Renal cortex interstitium (tissue), 15 donors: ENCODE results near the gene POLQ. TPM values are rescaled to one million over a fixed set of nuclear protein-coding genes. Genes with fewer than 3 reads are reported as not detected.
"Not testable (repeated sequence)": the region's sequence is repeated elsewhere in the genome, so short reads cannot be mapped to it uniquely, and the experiment has no call there.

ENCODE experiments used
- DNase-seq, 11 donors: peaks; one replicate each; pipeline ENCODE4 v3.0.0-alpha.2; 2013; ENCODE audit warnings: low read depth in 9 of 11, low spot score in 4 of 11; ENCODE audit errors: extremely low read depth in 1 of 11
- long read RNA-seq, 16 experiments: transcript quantifications; one replicate each; lab custom pipeline, GENCODE V29; 2026
- polyA plus RNA-seq, 3 donors: library from polyadenylated mRNA; unstranded; fragments of 120-200 nt; gene quantifications; one replicate each; pipeline ENCODE4 v1.2.1, GENCODE V29; 2013; ENCODE audit not compliant: insufficient read length in 3 of 3

The POLQ gene
- polyA plus RNA-seq: 1 to 10 TPM; 4.7 to 7.4 (median 7.2) TPM
- long read RNA-seq, donor 1: 0 reads
- long read RNA-seq, donor 2: 0 reads
- long read RNA-seq, donor 3: 0 reads
- long read RNA-seq, donor 4, partial matches to known transcripts: 10 of 10 reads
- long read RNA-seq, donor 4, other reads (novel, unspliced or antisense): 0 of 10 reads
- long read RNA-seq, donor 5: 0 reads
- long read RNA-seq, donor 6, partial matches to known transcripts: 7 of 7 reads
- long read RNA-seq, donor 6, other reads (novel, unspliced or antisense): 0 of 7 reads
- long read RNA-seq, donor 7, partial matches to known transcripts: 5 of 5 reads
- long read RNA-seq, donor 7, other reads (novel, unspliced or antisense): 0 of 5 reads
- long read RNA-seq, donor 8, full-length matches to known transcripts: 1 of 10 reads
- long read RNA-seq, donor 8, partial matches to known transcripts: 9 of 10 reads
- long read RNA-seq, donor 8, other reads (novel, unspliced or antisense): 0 of 10 reads
- long read RNA-seq, donor 9: 0 reads
- long read RNA-seq, donor 10: 0 reads
- long read RNA-seq, donor 11: 0 reads
- long read RNA-seq, donor 12: 0 reads
- long read RNA-seq, donor 13: 0 reads
- long read RNA-seq, donor 14: 0 reads
- long read RNA-seq, donor 15: 0 reads
- long read RNA-seq, donor 16: 0 reads

- peak; percentile 79 to 95 (median 88) for DNase-seq
Observed at GRCh38 chr3:121545574-121546455, at the start of gene POLQ. TSS of gene POLQ (minus strand) at chr3:121545988. CDS start at chr3:121545877, 111 bp downstream.

- DNase-seq: no peak
Observed at GRCh38 chr3:121594850-121595249, 49.1 kb upstream of the POLQ start.

GRCh38 chr3:121593806-121594205 lies 48.0 kb upstream of the POLQ start:
- DNase-seq: not testable (repeated sequence)

GRCh38 chr3:121592856-121593702 lies 47.3 kb upstream of the POLQ start, which contains the start of gene FBXO40:
TSS of gene FBXO40 (plus strand) at chr3:121593379. CDS start at chr3:121620576, 27,197 bp downstream.
- peak in 1 of 11 donors; percentile 3 for DNase-seq

GRCh38 chr3:121584418-121584817 lies 38.6 kb upstream of the POLQ start:
- DNase-seq: no peak

- DNase-seq: no peak
Observed at GRCh38 chr3:121581691-121582090, 35.9 kb upstream of the POLQ start.

- DNase-seq: no peak
Observed at GRCh38 chr3:121574449-121574848, 28.7 kb upstream of the POLQ start.

GRCh38 chr3:121567649-121568048 lies 21.9 kb upstream of the POLQ start, which contains the start of gene ARGFX:
TSS of gene ARGFX (plus strand) at chr3:121567949. CDS start at chr3:121570714, 2,765 bp downstream.
- no peak for DNase-seq

- DNase-seq: no peak
Observed at GRCh38 chr3:121566773-121567172, 21.0 kb upstream of the POLQ start.

GRCh38 chr3:121562148-121562547 lies 16.4 kb upstream of the POLQ start:
- no peak for DNase-seq

GRCh38 chr3:121557426-121557934 lies 11.7 kb upstream of the POLQ start:
- no peak for DNase-seq

- no peak for DNase-seq
Observed at GRCh38 chr3:121552797-121553196, 7.0 kb upstream of the POLQ start.

- peak in 1 of 11 donors; percentile 7 for DNase-seq
Observed at GRCh38 chr3:121552379-121552778, 6.6 kb upstream of the POLQ start.

GRCh38 chr3:121545049-121545573 lies 677 bp downstream of the POLQ start:
- DNase-seq: no peak

- DNase-seq: no peak
Observed at GRCh38 chr3:121542924-121543323, 2.9 kb downstream of the POLQ start.

- DNase-seq: no peak
Observed at GRCh38 chr3:121531269-121531668, 14.5 kb downstream of the POLQ start.

GRCh38 chr3:121529308-121529707 lies 16.5 kb downstream of the POLQ start:
- DNase-seq: no peak

- DNase-seq: no peak
Observed at GRCh38 chr3:121520510-121520909, 25.3 kb downstream of the POLQ start.
